Measurements from ENCODE around the gene PMIS2.
A peak's percentile ranks its signal among the peaks of the same experiment; 100 is the strongest.

The PMIS2 gene

GRCh38 chr19:35628565-35629331 lies 42.8 kb downstream of the PMIS2 start, which contains the start of gene RBM42:
Gene RBM42, plus strand, starts transcription at chr19:35629036. Its CDS starts 118 bp downstream, at chr19:35629154.
- TF ChIP-seq CTCF (IDR thresholded peaks at IDR 0.05; ENCODE audit: low read depth, low read length, missing control alignments): no peak
- H3K4me3 ChIP-seq (ENCODE audit: low read depth, low read length): peak within 1 kb of the TSS; percentile 69
- peak; percentile 99 for DNase-seq (ENCODE audit: low read depth)

- no peak for DNase-seq (ENCODE audit: low read depth)
- peak overlapping the region; percentile 69 for H3K4me3 ChIP-seq (ENCODE audit: low read depth, low read length)
- no peak for TF ChIP-seq CTCF (IDR thresholded peaks at IDR 0.05; ENCODE audit: low read depth, low read length, missing control alignments)
Measured at GRCh38 chr19:35629332-35629633, 43.3 kb downstream of the PMIS2 start.

GRCh38 chr19:35633727-35634440 lies 47.9 kb downstream of the PMIS2 start:
- no peak for DNase-seq (ENCODE audit: low read depth)
- TF ChIP-seq CTCF (IDR thresholded peaks at IDR 0.05; ENCODE audit: low read depth, low read length, missing control alignments): no peak
- no peak overlapping the region for H3K4me3 ChIP-seq (ENCODE audit: low read depth, low read length)

- H3K4me3 ChIP-seq (ENCODE audit: low read depth, low read length): no peak overlapping the region
- no peak for TF ChIP-seq CTCF (IDR thresholded peaks at IDR 0.05; ENCODE audit: low read depth, low read length, missing control alignments)
- no peak for DNase-seq (ENCODE audit: low read depth)
Measured at GRCh38 chr19:35636651-35637050, 50.7 kb downstream of the PMIS2 start.

Data from GM12864 (cell line).